Activated T-helper 17 cell treated with anti-CD3 and anti-CD28 coated beads, Interleukin-2, amount 50 U/mL, for 72 hours (primary cell): Measurements from ENCODE around the gene KDM6A. TPM values are rescaled to one million over a fixed set of nuclear protein-coding genes. Genes with fewer than 3 reads are reported as not detected.
"Not testable (repeated sequence)": the region's sequence is repeated elsewhere in the genome, so short reads cannot be mapped to it uniquely, and the experiment has no call there.

Experiments
- ATAC-seq: fragments of 150-1000 bp; cut with Tn5 transposase; replicated peaks from 2 replicates; pipeline ENCODE4 v1.10.0; 2021; ENCODE audit warnings: mild to moderate bottlenecking, moderate library complexity
- H3K27ac Mint-ChIP-seq: one replicate; pipeline ENCODE4 v1.8.0; 2022; ENCODE audit warnings: mixed read lengths
- H3K27me3 Mint-ChIP-seq: one replicate; pipeline ENCODE4 v1.8.0; 2022; ENCODE audit warnings: mixed read lengths
- H3K36me3 Mint-ChIP-seq: one replicate; pipeline ENCODE4 v1.8.0; 2022; ENCODE audit warnings: low read depth, mild to moderate bottlenecking, mixed read lengths
- H3K4me1 Mint-ChIP-seq: one replicate; pipeline ENCODE4 v1.8.0; 2022; ENCODE audit warnings: mixed read lengths
- H3K4me3 Mint-ChIP-seq: one replicate; pipeline ENCODE4 v1.8.0; 2022; ENCODE audit warnings: mild to moderate bottlenecking, mixed read lengths
- H3K9me3 Mint-ChIP-seq: one replicate; pipeline ENCODE4 v1.8.0; 2022; ENCODE audit warnings: mixed read lengths
- total RNA-seq, 2 donors: library from RNA; stranded (reverse); gene quantifications; one replicate each; pipeline ENCODE4 v1.2.3, GENCODE V29; 2022

Gene KDM6A
- total RNA-seq: 10 to 100 TPM; 24.4 to 33.1 TPM

GRCh38 chrX:44872821-44873414 lies at the start of gene KDM6A:
KDM6A (plus strand) TSS chrX:44873188; CDS start chrX:44873552, 364 bp downstream.
- Mint-ChIP-seq H3K27ac (peak within 1 kb of the TSS; percentile 94), H3K27me3 (no peaks in the 10 kb centered on the region)

GRCh38 chrX:44823193-44823592 lies 49.8 kb upstream of the KDM6A start:
- not testable (repeated sequence) for H3K4me3 Mint-ChIP-seq, H3K9me3 Mint-ChIP-seq, ATAC-seq, H3K4me1 Mint-ChIP-seq, H3K27ac Mint-ChIP-seq, H3K36me3 Mint-ChIP-seq, H3K27me3 Mint-ChIP-seq

More at GRCh38 chrX:44872821-44873414, at the start of gene KDM6A:
- Mint-ChIP-seq H3K4me1 (no peaks in the 10 kb centered on the region), H3K9me3 (no peaks in the 10 kb centered on the region), H3K4me3 (peak within 1 kb of the TSS; percentile 92), H3K36me3 (peaks cover 28% of the 10 kb centered on the region)
- peak; percentile 93 for ATAC-seq

GRCh38 chrX:44828008-44828605 lies 44.9 kb upstream of the KDM6A start:
- ATAC-seq: no peak
- Mint-ChIP-seq H3K4me1 (no peaks in the 10 kb centered on the region), H3K27ac (no peak overlapping the region), H3K9me3 (no peaks in the 10 kb centered on the region), H3K27me3 (no peaks in the 10 kb centered on the region), H3K36me3 (no peaks in the 10 kb centered on the region), H3K4me3 (no peak overlapping the region)

GRCh38 chrX:44829832-44830231 lies 43.2 kb upstream of the KDM6A start:
- no peak for ATAC-seq
- H3K36me3 Mint-ChIP-seq: no peaks in the 10 kb centered on the region
- H3K4me1 Mint-ChIP-seq: no peaks in the 10 kb centered on the region
- no peak overlapping the region for H3K4me3 Mint-ChIP-seq
- no peaks in the 10 kb centered on the region for H3K9me3 Mint-ChIP-seq
- peaks cover 3% of the 10 kb centered on the region for H3K27me3 Mint-ChIP-seq
- no peak overlapping the region for H3K27ac Mint-ChIP-seq

GRCh38 chrX:44842550-44843317 lies 30.3 kb upstream of the KDM6A start:
- Mint-ChIP-seq H3K4me1 (no peaks in the 10 kb centered on the region), H3K27me3 (no peaks in the 10 kb centered on the region), H3K27ac (no peak overlapping the region), H3K9me3 (no peaks in the 10 kb centered on the region), H3K36me3 (no peaks in the 10 kb centered on the region), H3K4me3 (no peak overlapping the region)
- no peak for ATAC-seq

- Mint-ChIP-seq H3K27ac (no peak overlapping the region), H3K27me3 (no peaks in the 10 kb centered on the region), H3K4me3 (no peak overlapping the region), H3K4me1 (no peaks in the 10 kb centered on the region), H3K9me3 (no peaks in the 10 kb centered on the region), H3K36me3 (no peaks in the 10 kb centered on the region)
- ATAC-seq: no peak
Observed at GRCh38 chrX:44843318-44843702, 29.7 kb upstream of the KDM6A start.

- ATAC-seq: no peak
- Mint-ChIP-seq H3K36me3 (no peaks in the 10 kb centered on the region), H3K27ac (no peak within 1 kb of the TSS), H3K4me3 (no peak within 1 kb of the TSS), H3K27me3 (no peaks in the 10 kb centered on the region), H3K9me3 (no peaks in the 10 kb centered on the region), H3K4me1 (no peaks in the 10 kb centered on the region)
Observed at GRCh38 chrX:44843753-44844152, 29.2 kb upstream of the KDM6A start, which contains the start of gene DUSP21. DUSP21 (plus strand) TSS chrX:44844021; CDS start chrX:44844133, 112 bp downstream.

GRCh38 chrX:44844204-44844603 lies 28.8 kb upstream of the KDM6A start:
- H3K9me3 Mint-ChIP-seq: no peaks in the 10 kb centered on the region
- no peak for ATAC-seq
- no peaks in the 10 kb centered on the region for H3K4me1 Mint-ChIP-seq
- H3K36me3 Mint-ChIP-seq: no peaks in the 10 kb centered on the region
- no peak overlapping the region for H3K4me3 Mint-ChIP-seq
- H3K27ac Mint-ChIP-seq: no peak overlapping the region
- H3K27me3 Mint-ChIP-seq: no peaks in the 10 kb centered on the region

GRCh38 chrX:44850891-44851290 lies 22.1 kb upstream of the KDM6A start:
- not testable (repeated sequence) for H3K9me3 Mint-ChIP-seq, ATAC-seq, H3K27ac Mint-ChIP-seq, H3K27me3 Mint-ChIP-seq, H3K4me1 Mint-ChIP-seq, H3K4me3 Mint-ChIP-seq, H3K36me3 Mint-ChIP-seq

- Mint-ChIP-seq H3K27me3 (no peaks in the 10 kb centered on the region), H3K4me3 (peak overlapping the region; percentile 92), H3K27ac (no peak overlapping the region), H3K9me3 (no peaks in the 10 kb centered on the region), H3K36me3 (peaks cover 22% of the 10 kb centered on the region), H3K4me1 (no peaks in the 10 kb centered on the region)
- ATAC-seq: no peak
Observed at GRCh38 chrX:44871114-44871645, 1.8 kb upstream of the KDM6A start.

- no peaks in the 10 kb centered on the region for H3K9me3 Mint-ChIP-seq
- H3K27me3 Mint-ChIP-seq: no peaks in the 10 kb centered on the region
- H3K27ac Mint-ChIP-seq: peak overlapping the region; percentile 79
- peak; percentile 30 for ATAC-seq
- no peaks in the 10 kb centered on the region for H3K4me1 Mint-ChIP-seq
- H3K4me3 Mint-ChIP-seq: peak overlapping the region; percentile 92
- H3K36me3 Mint-ChIP-seq: peaks cover 28% of the 10 kb centered on the region
Observed at GRCh38 chrX:44871931-44872820, 812 bp upstream of the KDM6A start.

- H3K9me3 Mint-ChIP-seq: no peaks in the 10 kb centered on the region
- peak; percentile 6 for ATAC-seq
- H3K4me1 Mint-ChIP-seq: no peaks in the 10 kb centered on the region
- peak overlapping the region; percentile 92 for H3K4me3 Mint-ChIP-seq
- peak overlapping the region; percentile 94 for H3K27ac Mint-ChIP-seq
- peaks cover 28% of the 10 kb centered on the region for H3K36me3 Mint-ChIP-seq
- no peaks in the 10 kb centered on the region for H3K27me3 Mint-ChIP-seq
Observed at GRCh38 chrX:44873415-44874276, 658 bp downstream of the KDM6A start.

GRCh38 chrX:44874420-44875184 lies 1.6 kb downstream of the KDM6A start:
- no peaks in the 10 kb centered on the region for H3K27me3 Mint-ChIP-seq
- no peaks in the 10 kb centered on the region for H3K4me1 Mint-ChIP-seq
- H3K9me3 Mint-ChIP-seq: no peaks in the 10 kb centered on the region
- peaks cover 28% of the 10 kb centered on the region for H3K36me3 Mint-ChIP-seq
- peak overlapping the region; percentile 92 for H3K4me3 Mint-ChIP-seq
- H3K27ac Mint-ChIP-seq: peak overlapping the region; percentile 94
- peak; percentile 34 for ATAC-seq
